ENCODE data around the gene ZNF566.

The ZNF566 gene

GRCh38 chr19:36418287-36419001 lies 70.9 kb downstream of the ZNF566 start, which contains the start of gene ZFP82:
Gene ZFP82, minus strand, starts transcription at chr19:36418644. Its CDS starts 8,855 bp downstream, at chr19:36409789.
- under 1% methylated on average over 66 of the region's 70 CpGs for WGBS (ENCODE audit: insufficient coverage)
- H3K27ac ChIP-seq (ENCODE audit: insufficient read depth in 1 of 2, low read depth in 1 of 2, low read length in 2 of 2, poor library complexity in 1 of 2, severe bottlenecking in 2 of 2), result peak within 1 kb of the TSS; percentile 44 to 82
- peaks cover 0 to 19% (median 3%) of the 10 kb centered on the region in 4 experiments for H3K36me3 ChIP-seq (ENCODE audit: control insufficient read depth in 4 of 4, insufficient read depth in 4 of 4, low read length in 3 of 4)
- POLR2A ChIA-PET, result no interaction called here
- peaks cover 0 to 23% (median 15%) of the 10 kb centered on the region in 4 experiments for H3K4me1 ChIP-seq (ENCODE audit: control extremely low read depth in 1 of 4, control insufficient read depth in 4 of 4, insufficient read depth in 4 of 4, low read length in 3 of 4)
- peaks cover 6 to 42% (median 12%) of the 10 kb centered on the region in 5 experiments for H3K9me3 ChIP-seq (ENCODE audit: control extremely low read depth in 1 of 5, control insufficient read depth in 4 of 5, insufficient read depth in 2 of 5, low read depth in 1 of 5, low read length in 4 of 5)
- H3K4me3 ChIP-seq (ENCODE audit: control insufficient read depth in 1 of 7, extremely low read depth in 1 of 7, insufficient read depth in 4 of 7, low read depth in 2 of 7, low read length in 6 of 7), result peak within 1 kb of the TSS; percentile 51 to 88 (median 79)
- CTCF ChIA-PET, result no interaction called here
- peaks cover 4 to 35% (median 10%) of the 10 kb centered on the region in 5 experiments for H3K27me3 ChIP-seq (replicated peaks in 2 of 5; ENCODE audit: control insufficient read depth in 4 of 5, insufficient read depth in 5 of 5, low read length in 4 of 5)
- DNase-seq, result peak; percentile 84 to 92 (median 90)

GRCh38 chr19:36417752-36418286 lies 71.5 kb downstream of the ZNF566 start:
- ChIA-PET POLR2A (no interaction called here), CTCF (no interaction called here)
- Histone ChIP-seq H3K27me3 (replicated peaks in 2 of 5; ENCODE audit: control insufficient read depth in 4 of 5, insufficient read depth in 5 of 5, low read length in 4 of 5) (peaks cover 4 to 32% (median 10%) of the 10 kb centered on the region in 5 experiments), H3K4me3 (ENCODE audit: control insufficient read depth in 1 of 7, extremely low read depth in 1 of 7, insufficient read depth in 4 of 7, low read depth in 2 of 7, low read length in 6 of 7) (peak overlapping the region; percentile 51 to 88 (median 79)), H3K27ac (ENCODE audit: insufficient read depth in 1 of 2, low read depth in 1 of 2, low read length in 2 of 2, poor library complexity in 1 of 2, severe bottlenecking in 2 of 2) (peak overlapping the region; percentile 44 to 82), H3K9me3 (ENCODE audit: control extremely low read depth in 1 of 5, control insufficient read depth in 4 of 5, insufficient read depth in 2 of 5, low read depth in 1 of 5, low read length in 4 of 5) (peaks cover 6 to 47% (median 18%) of the 10 kb centered on the region in 5 experiments), H3K36me3 (ENCODE audit: control insufficient read depth in 4 of 4, insufficient read depth in 4 of 4, low read length in 3 of 4) (peaks cover under 1 to 25% (median 7%) of the 10 kb centered on the region in 4 experiments), H3K4me1 (ENCODE audit: control extremely low read depth in 1 of 4, control insufficient read depth in 4 of 4, insufficient read depth in 4 of 4, low read length in 3 of 4) (peaks cover 0 to 23% (median 15%) of the 10 kb centered on the region in 4 experiments)
- DNase-seq, result no peak
- 34% methylated on average over 21 of the region's 25 CpGs for WGBS (ENCODE audit: insufficient coverage)

GRCh38 chr19:36409841-36410240 lies 79.5 kb downstream of the ZNF566 start:
- peaks cover 46 to 82% (median 61%) of the 10 kb centered on the region in 4 experiments for H3K36me3 ChIP-seq (ENCODE audit: control insufficient read depth in 4 of 4, insufficient read depth in 4 of 4, low read length in 3 of 4)
- H3K9me3 ChIP-seq (ENCODE audit: control extremely low read depth in 1 of 5, control insufficient read depth in 4 of 5, insufficient read depth in 2 of 5, low read depth in 1 of 5, low read length in 4 of 5), result peaks cover 17 to 71% (median 55%) of the 10 kb centered on the region in 5 experiments
- H3K4me1 ChIP-seq (ENCODE audit: control extremely low read depth in 1 of 4, control insufficient read depth in 4 of 4, insufficient read depth in 4 of 4, low read length in 3 of 4), result no peaks in the 10 kb centered on the region
- ChIA-PET CTCF (no interaction called here), POLR2A (no interaction called here)
- no peak for DNase-seq
- WGBS (ENCODE audit: insufficient coverage), result no CpG with 5 or more reads among the region's 5 CpGs
- H3K27ac ChIP-seq (ENCODE audit: insufficient read depth in 1 of 2, low read depth in 1 of 2, low read length in 2 of 2, poor library complexity in 1 of 2, severe bottlenecking in 2 of 2), result no peak overlapping the region
- peak overlapping the region in 1 of 7 experiments; percentile 40 for H3K4me3 ChIP-seq (ENCODE audit: control insufficient read depth in 1 of 7, extremely low read depth in 1 of 7, insufficient read depth in 4 of 7, low read depth in 2 of 7, low read length in 6 of 7)
- no peaks in the 10 kb centered on the region for H3K27me3 ChIP-seq (replicated peaks in 2 of 5; ENCODE audit: control insufficient read depth in 4 of 5, insufficient read depth in 5 of 5, low read length in 4 of 5)

- CTCF ChIA-PET, result no interaction called here
- POLR2A ChIA-PET, result no interaction called here
- H3K9me3 ChIP-seq (ENCODE audit: control extremely low read depth in 1 of 5, control insufficient read depth in 4 of 5, insufficient read depth in 2 of 5, low read depth in 1 of 5, low read length in 4 of 5), result peaks cover 19 to 70% (median 61%) of the 10 kb centered on the region in 5 experiments
- no peak for DNase-seq
- WGBS (ENCODE audit: insufficient coverage), result no CpG with 5 or more reads among the region's 3 CpGs
- no peak overlapping the region for H3K27ac ChIP-seq (ENCODE audit: insufficient read depth in 1 of 2, low read depth in 1 of 2, low read length in 2 of 2, poor library complexity in 1 of 2, severe bottlenecking in 2 of 2)
- H3K4me3 ChIP-seq (ENCODE audit: control insufficient read depth in 1 of 7, extremely low read depth in 1 of 7, insufficient read depth in 4 of 7, low read depth in 2 of 7, low read length in 6 of 7), result peak overlapping the region in 1 of 7 experiments; percentile 19
- H3K4me1 ChIP-seq (ENCODE audit: control extremely low read depth in 1 of 4, control insufficient read depth in 4 of 4, insufficient read depth in 4 of 4, low read length in 3 of 4), result no peaks in the 10 kb centered on the region
- H3K36me3 ChIP-seq (ENCODE audit: control insufficient read depth in 4 of 4, insufficient read depth in 4 of 4, low read length in 3 of 4), result peaks cover 56 to 91% (median 72%) of the 10 kb centered on the region in 4 experiments
- H3K27me3 ChIP-seq (replicated peaks in 2 of 5; ENCODE audit: control insufficient read depth in 4 of 5, insufficient read depth in 5 of 5, low read length in 4 of 5), result no peaks in the 10 kb centered on the region
These were observed 81.3 kb downstream of the ZNF566 start for GRCh38 chr19:36408101-36408500.

GRCh38 chr19:36404498-36404897 lies 84.9 kb downstream of the ZNF566 start:
- no peak overlapping the region for H3K4me3 ChIP-seq (ENCODE audit: control insufficient read depth in 1 of 7, extremely low read depth in 1 of 7, insufficient read depth in 4 of 7, low read depth in 2 of 7, low read length in 6 of 7)
- 100% methylated on average over 3 of the region's 3 CpGs for WGBS (ENCODE audit: insufficient coverage)
- no peak for DNase-seq
- ChIA-PET POLR2A (no interaction called here), CTCF (no interaction called here)
- H3K4me1 ChIP-seq (ENCODE audit: control extremely low read depth in 1 of 4, control insufficient read depth in 4 of 4, insufficient read depth in 4 of 4, low read length in 3 of 4), result no peaks in the 10 kb centered on the region
- peaks cover 22 to 68% (median 48%) of the 10 kb centered on the region in 5 experiments for H3K9me3 ChIP-seq (ENCODE audit: control extremely low read depth in 1 of 5, control insufficient read depth in 4 of 5, insufficient read depth in 2 of 5, low read depth in 1 of 5, low read length in 4 of 5)
- H3K27ac ChIP-seq (ENCODE audit: insufficient read depth in 1 of 2, low read depth in 1 of 2, low read length in 2 of 2, poor library complexity in 1 of 2, severe bottlenecking in 2 of 2), result no peak overlapping the region
- no peaks in the 10 kb centered on the region for H3K27me3 ChIP-seq (replicated peaks in 2 of 5; ENCODE audit: control insufficient read depth in 4 of 5, insufficient read depth in 5 of 5, low read length in 4 of 5)
- peaks cover 48 to 94% (median 77%) of the 10 kb centered on the region in 4 experiments for H3K36me3 ChIP-seq (ENCODE audit: control insufficient read depth in 4 of 4, insufficient read depth in 4 of 4, low read length in 3 of 4)

- Histone ChIP-seq H3K27me3 (replicated peaks in 2 of 5; ENCODE audit: control insufficient read depth in 4 of 5, insufficient read depth in 5 of 5, low read length in 4 of 5) (no peaks in the 10 kb centered on the region), H3K36me3 (ENCODE audit: control insufficient read depth in 4 of 4, insufficient read depth in 4 of 4, low read length in 3 of 4) (peaks cover 31 to 93% (median 68%) of the 10 kb centered on the region in 4 experiments), H3K4me1 (ENCODE audit: control extremely low read depth in 1 of 4, control insufficient read depth in 4 of 4, insufficient read depth in 4 of 4, low read length in 3 of 4) (no peaks in the 10 kb centered on the region), H3K27ac (ENCODE audit: insufficient read depth in 1 of 2, low read depth in 1 of 2, low read length in 2 of 2, poor library complexity in 1 of 2, severe bottlenecking in 2 of 2) (no peak overlapping the region), H3K4me3 (ENCODE audit: control insufficient read depth in 1 of 7, extremely low read depth in 1 of 7, insufficient read depth in 4 of 7, low read depth in 2 of 7, low read length in 6 of 7) (peak overlapping the region in 2 of 7 experiments; percentile 27 to 33), H3K9me3 (ENCODE audit: control extremely low read depth in 1 of 5, control insufficient read depth in 4 of 5, insufficient read depth in 2 of 5, low read depth in 1 of 5, low read length in 4 of 5) (peaks cover 17 to 64% (median 45%) of the 10 kb centered on the region in 5 experiments)
- ChIA-PET CTCF (no interaction called here), POLR2A (no interaction called here)
- WGBS (ENCODE audit: insufficient coverage), result 95% methylated on average over 7 of the region's 7 CpGs
- DNase-seq, result no peak
These were observed 87.9 kb downstream of the ZNF566 start for GRCh38 chr19:36401475-36401874.

GRCh38 chr19:36398571-36398970 lies 90.8 kb downstream of the ZNF566 start:
- Histone ChIP-seq H3K4me3 (ENCODE audit: control insufficient read depth in 1 of 7, extremely low read depth in 1 of 7, insufficient read depth in 4 of 7, low read depth in 2 of 7, low read length in 6 of 7) (peak overlapping the region in 1 of 7 experiments; percentile 9), H3K9me3 (ENCODE audit: control extremely low read depth in 1 of 5, control insufficient read depth in 4 of 5, insufficient read depth in 2 of 5, low read depth in 1 of 5, low read length in 4 of 5) (peaks cover 22 to 71% (median 53%) of the 10 kb centered on the region in 5 experiments), H3K4me1 (ENCODE audit: control extremely low read depth in 1 of 4, control insufficient read depth in 4 of 4, insufficient read depth in 4 of 4, low read length in 3 of 4) (no peaks in the 10 kb centered on the region), H3K36me3 (ENCODE audit: control insufficient read depth in 4 of 4, insufficient read depth in 4 of 4, low read length in 3 of 4) (peaks cover 31 to 88% (median 61%) of the 10 kb centered on the region in 4 experiments), H3K27ac (ENCODE audit: insufficient read depth in 1 of 2, low read depth in 1 of 2, low read length in 2 of 2, poor library complexity in 1 of 2, severe bottlenecking in 2 of 2) (no peak overlapping the region), H3K27me3 (replicated peaks in 2 of 5; ENCODE audit: control insufficient read depth in 4 of 5, insufficient read depth in 5 of 5, low read length in 4 of 5) (no peaks in the 10 kb centered on the region)
- ChIA-PET CTCF (no interaction called here), POLR2A (no interaction called here)
- no peak for DNase-seq
- WGBS (ENCODE audit: insufficient coverage), result 100% methylated on average over 1 of the region's 3 CpGs

Data from common myeloid progenitor, CD34-positive (primary cell).